ENCODE data around the gene CPED1.

- TF ChIP-seq CTCF (IDR thresholded peaks at IDR 0.05; ENCODE audit: low read length) = no peak
- TF ChIP-seq EZH2 (optimal IDR thresholded peaks at IDR 0.05; ENCODE audit: low read depth, low read length) = no peak
Measured at GRCh38 chr7:121085922-121086321, 97.4 kb downstream of the CPED1 start.
